Calu3 (cell line): ENCODE results near the gene DHFR2. TPM values are rescaled to one million over a fixed set of nuclear protein-coding genes. Genes with fewer than 3 reads are reported as not detected.

Experiments
- BruUV-seq: library from RNA; stranded (reverse); fragments of 400-500 nt; replicated peaks from 2 replicates; lab custom pipeline; 2021; lab: Mats Ljungman, UMichigan
- CTCF ChIA-PET: fragments of 300-600 bp; sonication (Branson Sonifier 250); formaldehyde crosslinking; loops from one replicate; lab custom pipeline; 2022; ENCODE audit warnings: antibody characterized with exemption; lab: Charles Lee
- DNase-seq: peaks from one replicate; pipeline ENCODE4 v3.0.0; 2022
- H3K27ac Mint-ChIP-seq: one replicate; pipeline ENCODE4 v1.8.0; 2022; ENCODE audit warnings: mixed read lengths; ENCODE audit not compliant: unreplicated experiment
- H3K27me3 Mint-ChIP-seq: one replicate; pipeline ENCODE4 v1.8.0; 2022; ENCODE audit warnings: mixed read lengths; ENCODE audit not compliant: unreplicated experiment
- H3K36me3 Mint-ChIP-seq: one replicate; pipeline ENCODE4 v1.8.0; 2022; ENCODE audit warnings: mild to moderate bottlenecking, moderate library complexity, mixed read lengths; ENCODE audit not compliant: insufficient read depth, unreplicated experiment
- H3K4me1 Mint-ChIP-seq: one replicate; pipeline ENCODE4 v1.8.0; 2022; ENCODE audit warnings: mild to moderate bottlenecking, low read depth, mixed read lengths; ENCODE audit not compliant: unreplicated experiment
- H3K4me3 Mint-ChIP-seq: one replicate; pipeline ENCODE4 v1.8.0; 2022; ENCODE audit warnings: mild to moderate bottlenecking, low read depth, moderate library complexity, mixed read lengths; ENCODE audit not compliant: unreplicated experiment
- H3K9me3 Mint-ChIP-seq: one replicate; pipeline ENCODE4 v1.8.0; 2022; ENCODE audit warnings: low read depth, mixed read lengths; ENCODE audit not compliant: unreplicated experiment
- CTCF ChIP-seq: fragments of 200-600 bp; IDR thresholded peaks from one replicate; pipeline ENCODE4 v1.8.0; 2022; ENCODE audit warnings: antibody characterized with exemption; ENCODE audit not compliant: unreplicated experiment
- intact Hi-C: fragments of 100-400 bp; cut with micrococcal nuclease; formaldehyde crosslinking; loops from one replicate; pipeline ENCODE4 v1.10.0; 2022; ENCODE audit not compliant: unreplicated experiment
- total RNA-seq: library from RNA; stranded (reverse); gene quantifications from 2 replicates; pipeline ENCODE4 v1.2.3, GENCODE V29; 2022

The DHFR2 gene
- total RNA-seq, 1 experiment from 2014 or later = 5.4 TPM

DNA sequence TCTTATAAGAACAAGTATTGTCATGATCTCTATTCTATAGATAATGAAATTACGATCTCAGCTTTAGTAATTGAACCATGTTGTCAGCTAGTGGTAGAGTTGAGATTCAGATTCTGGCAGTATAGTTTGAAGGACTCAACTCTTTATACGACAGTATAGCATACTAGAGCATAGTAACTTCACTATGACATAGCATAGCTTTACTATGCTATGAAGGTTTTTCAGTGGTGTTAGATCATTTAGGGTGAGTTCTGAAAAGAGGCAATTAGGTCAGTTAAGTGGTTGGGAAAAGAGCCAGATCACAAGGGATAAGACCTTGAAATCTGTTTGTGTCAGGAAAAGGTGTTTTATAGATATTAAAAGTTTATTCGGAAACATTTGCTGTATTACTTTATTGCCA lies 42.4 kb downstream of the DHFR2 start:
- Mint-ChIP-seq H3K4me1 (no peaks in the 10 kb centered on the region), H3K27ac (no peak overlapping the region), H3K27me3 (no peaks in the 10 kb centered on the region), H3K4me3 (no peak overlapping the region), H3K36me3 (no peaks in the 10 kb centered on the region), H3K9me3 (no peaks in the 10 kb centered on the region)
- no peak for TF ChIP-seq CTCF
- DNase-seq = no peak
- intact Hi-C loops = no loop called here
- BruUV-seq = no TSS peak
- CTCF ChIA-PET = no interaction called here

GRCh38 chr3:94019659-94020058 lies 43.1 kb downstream of the DHFR2 start:
- Mint-ChIP-seq H3K4me1 (no peaks in the 10 kb centered on the region), H3K27ac (no peak overlapping the region), H3K27me3 (no peaks in the 10 kb centered on the region), H3K9me3 (no peaks in the 10 kb centered on the region), H3K36me3 (no peaks in the 10 kb centered on the region), H3K4me3 (no peak overlapping the region)
- DNase-seq = no peak
- CTCF ChIA-PET = no interaction called here
- no TSS peak for BruUV-seq
- intact Hi-C loops = no loop called here
- TF ChIP-seq CTCF = no peak

DNA sequence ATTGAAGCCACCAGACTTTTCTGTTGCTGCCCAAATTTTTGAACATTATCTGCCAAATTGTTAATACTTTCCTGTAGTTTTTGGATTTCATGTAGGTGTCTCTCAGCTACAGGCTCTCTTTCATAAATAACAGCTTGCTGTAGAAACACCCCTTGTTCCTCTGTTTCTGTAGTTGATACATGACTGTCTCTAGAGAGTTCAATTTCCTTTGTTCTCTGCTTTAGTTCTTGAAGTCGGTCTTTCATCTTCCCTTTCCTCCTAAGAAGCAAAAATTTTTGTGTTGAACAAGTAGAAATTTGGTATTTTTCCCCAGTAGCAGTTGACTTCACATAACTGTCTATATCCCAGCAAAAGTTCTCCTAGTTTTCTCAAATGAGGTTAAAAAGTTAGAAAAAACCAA lies 47.7 kb downstream of the DHFR2 start:
- Mint-ChIP-seq H3K4me3 (no peak overlapping the region), H3K27ac (no peak overlapping the region), H3K36me3 (no peaks in the 10 kb centered on the region), H3K27me3 (no peaks in the 10 kb centered on the region), H3K9me3 (no peaks in the 10 kb centered on the region), H3K4me1 (no peaks in the 10 kb centered on the region)
- CTCF ChIA-PET = no interaction called here
- intact Hi-C loops = no loop called here
- BruUV-seq = no TSS peak
- no peak for DNase-seq
- no peak for TF ChIP-seq CTCF

DNA sequence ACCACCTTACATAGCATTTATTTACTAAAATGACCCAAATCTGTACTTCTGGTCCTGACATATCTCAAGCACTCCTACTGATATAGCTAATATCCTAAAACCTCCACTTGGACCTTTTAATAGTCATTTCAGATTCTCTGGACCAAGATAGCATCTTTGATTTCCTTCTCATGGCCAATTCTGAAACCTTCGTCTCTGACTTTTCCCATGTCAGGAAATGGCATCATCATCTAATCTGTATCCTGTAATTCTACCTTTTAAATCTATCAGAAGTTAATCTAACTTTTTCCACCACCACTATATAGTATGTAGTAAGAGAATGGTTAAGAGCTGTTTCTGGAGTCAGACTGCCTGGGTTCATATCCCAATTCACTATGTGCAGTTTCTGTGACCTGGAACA lies 50.5 kb downstream of the DHFR2 start:
- intact Hi-C loops = no loop called here
- no peak overlapping the region for H3K4me3 Mint-ChIP-seq
- no peak for TF ChIP-seq CTCF
- CTCF ChIA-PET = no interaction called here
- no peak overlapping the region for H3K27ac Mint-ChIP-seq
- H3K4me1 Mint-ChIP-seq = no peaks in the 10 kb centered on the region
- no peaks in the 10 kb centered on the region for H3K36me3 Mint-ChIP-seq
- no peaks in the 10 kb centered on the region for H3K27me3 Mint-ChIP-seq
- no peak for DNase-seq
- H3K9me3 Mint-ChIP-seq = no peaks in the 10 kb centered on the region
- no TSS peak for BruUV-seq

DNA sequence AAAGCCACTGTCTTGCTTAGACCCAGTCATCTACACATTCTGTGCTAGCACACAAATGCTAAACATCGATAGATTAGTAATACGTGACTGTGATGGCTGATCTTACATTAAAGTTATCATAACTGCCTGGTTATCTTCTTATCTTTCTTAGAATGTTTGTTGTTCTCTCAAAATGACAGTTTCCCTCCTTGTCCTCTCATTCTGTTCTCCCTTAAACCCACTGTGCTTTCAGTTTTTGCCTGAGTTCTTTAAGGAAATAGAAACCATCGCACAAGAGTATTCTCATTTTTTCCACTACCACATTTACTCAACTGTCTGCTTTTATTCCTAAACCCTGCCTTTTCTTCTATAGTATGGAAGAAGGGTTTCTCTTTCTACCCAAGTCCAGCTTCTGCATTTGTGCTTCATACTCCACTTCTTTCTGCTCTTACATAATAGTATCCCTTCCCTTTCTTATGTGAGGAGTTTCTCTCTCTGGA lies 51.4 kb downstream of the DHFR2 start:
- no peak for TF ChIP-seq CTCF

More for the DNA sequence above, 51.4 kb downstream of the DHFR2 start:
- no TSS peak for BruUV-seq
- Mint-ChIP-seq H3K9me3 (no peaks in the 10 kb centered on the region), H3K27ac (no peak overlapping the region), H3K4me3 (no peak overlapping the region), H3K36me3 (no peaks in the 10 kb centered on the region), H3K4me1 (no peaks in the 10 kb centered on the region), H3K27me3 (no peaks in the 10 kb centered on the region)
- DNase-seq = no peak
- CTCF ChIA-PET = no interaction called here
- intact Hi-C loops = no loop called here
